Activated CD8-positive, alpha-beta memory T cell treated with anti-CD3 and anti-CD28 coated beads for 1 hour (primary cell): ENCODE measurements around the gene ERAS.
"Not testable (repeated sequence)": the region's sequence is repeated elsewhere in the genome, so short reads cannot be mapped to it uniquely, and the experiment has no call there.

ENCODE experiments used
- DNase-seq, 2 donors: peaks; one replicate each; pipeline ENCODE4 v3.0.0-alpha.2; 2020; ENCODE audit warnings: low read depth in 1 of 2; ENCODE audit errors: extremely low read depth in 1 of 2

The ERAS gene

DNA sequence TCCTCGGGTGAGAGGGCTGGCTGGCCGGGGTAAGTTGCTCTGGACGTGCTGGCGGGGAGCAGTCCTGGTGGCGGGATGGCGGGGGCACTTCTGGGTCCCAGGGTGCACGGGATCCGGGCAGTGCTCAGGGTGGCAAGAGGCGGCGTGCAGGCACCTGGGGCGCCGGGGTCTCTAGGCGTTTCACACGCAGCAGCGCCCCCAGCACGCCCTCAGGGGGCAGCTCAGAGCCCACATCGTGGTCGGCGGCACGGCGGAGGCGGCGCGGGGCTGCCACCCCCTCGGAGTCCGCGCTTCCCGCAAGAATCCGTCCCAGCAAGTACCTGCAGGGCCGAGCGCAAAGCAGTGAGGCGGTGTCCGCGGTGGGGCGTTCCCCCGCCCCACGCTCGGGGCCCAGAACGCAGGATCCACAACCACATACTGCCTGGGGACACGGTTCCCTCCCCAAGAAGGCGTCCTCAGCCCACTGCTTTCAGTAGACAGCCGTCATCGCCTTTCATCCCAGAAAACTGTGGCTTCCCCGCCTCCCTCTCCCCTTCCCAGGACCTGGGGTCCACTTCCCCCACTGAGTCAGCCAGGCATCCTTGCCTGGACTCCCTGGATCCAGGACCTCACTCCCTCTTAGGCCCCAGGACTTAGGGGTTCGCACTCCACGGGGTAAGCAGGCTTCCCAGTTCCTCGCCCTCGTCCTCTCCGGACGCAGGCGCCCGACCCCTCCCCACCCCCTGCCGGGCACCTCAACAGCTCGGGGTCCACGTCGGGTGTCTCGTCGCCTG, 5.0 kb downstream of the ERAS start:
- DNase-seq: no peak

DNA sequence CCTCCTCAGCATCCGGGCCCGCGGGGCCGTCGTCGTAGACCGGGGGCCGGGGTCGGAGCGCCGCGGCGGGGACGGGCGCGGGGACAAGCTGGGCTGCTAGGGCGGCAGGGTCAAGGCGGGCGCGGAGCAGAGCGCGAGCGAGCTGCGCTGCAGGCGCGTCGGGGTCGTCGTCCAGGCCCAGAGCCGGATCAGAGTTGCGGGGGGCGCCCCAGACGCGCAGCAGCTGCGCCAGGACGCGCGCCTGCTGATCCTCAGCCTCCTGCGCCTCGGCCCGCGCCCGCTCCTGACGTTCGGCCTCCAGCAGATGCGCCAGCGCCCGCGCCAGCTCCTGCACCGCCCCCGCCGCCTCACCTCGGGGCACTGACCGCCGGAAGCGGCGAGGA, 5.6 kb downstream of the ERAS start:
- DNase-seq: no peak

DNA sequence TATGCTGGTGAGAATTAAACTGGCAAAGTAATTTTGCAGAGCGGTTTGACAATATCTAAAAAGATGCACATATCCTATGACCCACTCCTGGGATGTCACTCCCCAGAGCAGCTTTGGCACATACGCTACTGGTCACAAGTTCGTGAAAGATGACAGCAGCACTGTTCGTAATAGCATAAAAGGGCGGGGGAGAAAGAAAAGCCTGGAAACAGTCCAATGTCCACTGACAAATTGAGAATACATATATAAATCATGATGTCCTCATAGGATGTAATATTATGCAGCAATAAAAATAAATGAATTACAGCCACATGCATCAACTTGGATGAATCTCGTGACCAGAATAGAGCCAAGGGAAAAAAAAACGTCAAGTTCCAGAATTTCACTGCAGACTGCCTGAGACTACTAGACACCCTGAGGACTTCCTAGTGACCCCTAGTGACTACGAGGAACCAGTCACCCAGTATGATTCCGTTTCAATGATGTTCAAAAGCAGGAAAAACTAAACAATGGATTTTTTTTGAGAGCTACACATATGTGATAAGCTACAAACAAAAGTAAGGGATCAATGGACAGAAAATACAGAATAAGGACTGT, 7.3 kb downstream of the ERAS start:
- no peak for DNase-seq

DNA sequence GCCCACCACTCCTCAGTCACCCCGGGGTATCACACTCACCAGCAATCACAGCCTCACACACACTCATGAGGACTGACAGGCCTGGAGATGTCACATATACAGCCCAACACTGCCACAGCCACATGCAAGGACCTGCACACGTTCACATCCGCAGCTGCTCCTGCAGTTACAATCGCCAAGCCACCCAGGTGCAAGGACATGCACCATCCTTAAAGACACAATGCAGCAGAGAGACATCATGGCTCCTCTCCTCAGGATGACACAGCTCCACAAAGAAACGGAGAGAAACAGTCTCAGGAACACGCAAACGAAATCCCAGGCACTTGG, 8.0 kb downstream of the ERAS start:
- no peak for DNase-seq

DNA sequence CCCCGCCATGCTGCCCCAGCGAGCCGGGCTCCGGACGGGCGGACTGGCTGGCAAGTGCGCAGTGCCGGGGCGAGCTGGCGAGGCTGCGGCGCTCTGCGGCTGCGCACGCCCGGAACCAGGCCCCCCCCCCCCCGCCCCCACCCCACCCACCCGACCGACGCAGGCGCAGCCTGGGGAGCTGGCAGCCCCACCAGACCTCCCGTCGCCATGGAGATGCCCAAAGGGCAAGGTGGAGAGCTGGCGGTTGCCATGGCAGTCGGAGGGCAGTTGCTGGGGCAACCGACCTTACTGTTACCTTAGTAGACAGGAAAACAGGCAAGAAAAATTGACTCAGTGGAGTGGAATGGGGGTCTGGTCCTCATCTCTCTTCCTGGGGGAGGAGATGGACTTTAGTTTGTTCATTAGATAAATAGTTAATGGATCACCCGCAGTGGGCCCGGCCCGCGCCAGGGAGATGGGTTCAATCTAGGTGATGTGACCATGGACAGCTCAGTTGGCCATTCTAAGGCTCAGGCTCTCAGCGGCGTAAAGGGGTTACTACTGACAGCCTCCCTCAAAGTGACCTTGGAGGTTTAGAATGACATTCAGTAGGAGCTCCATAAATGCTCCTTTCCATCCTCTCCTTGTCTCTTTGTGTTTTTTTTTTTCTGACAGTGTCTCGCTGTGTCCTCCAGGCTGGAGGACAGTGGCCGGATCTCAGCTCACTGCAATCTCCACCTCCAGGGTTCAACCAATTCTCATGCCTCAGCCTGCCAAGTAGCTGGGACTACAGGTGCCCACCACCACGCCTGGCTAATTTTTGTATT, 9.4 kb downstream of the ERAS start, which contains the start of gene PCSK1N:
Gene PCSK1N (minus strand): TSS at position 87 of the 806 bp plus-strand sequence. CDS start 78 bp downstream, at position 9.
- peak in 1 of 2 donors; percentile 55 for DNase-seq

DNA sequence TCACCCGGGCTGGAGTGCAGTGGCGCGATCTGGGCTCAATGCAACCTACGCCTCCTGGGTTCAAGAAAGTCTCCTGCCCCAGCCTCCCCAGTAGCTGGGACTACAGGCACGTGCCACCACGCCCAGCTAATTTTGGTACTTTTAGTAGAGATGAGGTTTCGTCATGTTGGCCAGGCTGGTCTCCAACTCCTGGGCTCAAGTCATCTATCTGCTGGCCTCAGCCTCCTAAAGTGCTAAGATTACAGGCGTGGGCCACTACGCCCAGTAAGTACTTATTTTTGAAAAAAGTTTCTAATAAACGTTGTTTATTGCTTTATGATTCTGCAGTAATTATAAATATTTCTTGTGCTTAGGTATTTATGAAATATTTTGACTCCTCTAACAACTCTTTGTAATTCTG, 13.4 kb downstream of the ERAS start:
- no peak for DNase-seq

DNA sequence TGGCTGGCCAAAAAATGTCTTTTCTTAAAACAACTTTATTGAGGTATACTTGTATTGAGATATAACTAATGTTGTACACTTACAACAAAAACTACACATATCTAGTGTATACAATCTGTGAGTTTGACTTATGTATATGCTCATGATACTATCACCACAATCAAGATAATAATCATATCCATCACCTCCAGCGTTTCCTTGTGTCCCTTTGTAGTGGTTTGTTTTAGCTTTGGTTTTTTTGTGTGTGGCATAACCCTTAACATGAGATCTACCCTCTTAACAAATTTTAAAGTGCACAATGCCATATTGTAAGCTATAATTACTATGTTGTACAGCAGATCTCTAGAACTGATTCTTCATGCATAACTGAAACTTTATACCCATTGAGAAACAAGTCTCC, 22.5 kb downstream of the ERAS start:
- DNase-seq: no peak

DNA sequence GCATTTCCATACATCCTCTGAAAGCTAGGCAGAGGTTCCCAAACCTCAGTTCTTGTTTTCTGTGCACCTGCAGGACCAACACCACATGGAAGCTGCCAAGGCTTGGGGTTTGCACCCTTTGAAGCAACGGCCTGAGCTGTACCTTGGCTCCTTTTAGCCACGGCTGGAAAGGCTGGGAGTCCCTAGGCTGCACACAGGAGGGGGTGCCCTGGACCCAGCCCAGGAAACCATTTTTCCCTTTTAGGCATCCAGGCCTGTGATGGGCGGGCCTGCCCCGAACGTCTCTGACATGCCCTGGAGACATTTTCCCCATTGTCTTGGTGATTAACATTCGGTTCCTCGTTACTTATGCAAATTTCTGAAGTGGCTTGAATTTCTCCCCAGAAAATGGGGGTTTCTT, 26.5 kb downstream of the ERAS start:
- no peak for DNase-seq

DNA sequence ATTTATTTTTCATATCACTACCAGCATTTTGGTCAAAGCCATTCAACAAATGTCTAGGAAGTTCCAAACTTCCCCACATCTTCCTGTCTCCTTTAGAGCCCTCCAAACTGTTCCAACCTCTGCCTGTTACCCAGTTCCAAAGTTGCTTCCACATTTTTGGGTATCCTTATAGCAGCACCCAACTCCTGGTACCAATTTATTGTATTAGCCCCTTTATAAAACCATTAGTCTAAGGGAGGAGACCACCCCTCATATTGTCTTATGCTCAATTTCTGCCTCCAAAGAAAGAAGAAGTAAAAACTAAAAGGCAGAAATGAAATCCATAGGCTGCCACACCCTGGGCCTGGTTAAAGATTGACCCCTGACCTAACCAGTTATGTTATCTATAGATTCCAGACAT, 27.2 kb downstream of the ERAS start:
- not testable (repeated sequence) for DNase-seq

DNA sequence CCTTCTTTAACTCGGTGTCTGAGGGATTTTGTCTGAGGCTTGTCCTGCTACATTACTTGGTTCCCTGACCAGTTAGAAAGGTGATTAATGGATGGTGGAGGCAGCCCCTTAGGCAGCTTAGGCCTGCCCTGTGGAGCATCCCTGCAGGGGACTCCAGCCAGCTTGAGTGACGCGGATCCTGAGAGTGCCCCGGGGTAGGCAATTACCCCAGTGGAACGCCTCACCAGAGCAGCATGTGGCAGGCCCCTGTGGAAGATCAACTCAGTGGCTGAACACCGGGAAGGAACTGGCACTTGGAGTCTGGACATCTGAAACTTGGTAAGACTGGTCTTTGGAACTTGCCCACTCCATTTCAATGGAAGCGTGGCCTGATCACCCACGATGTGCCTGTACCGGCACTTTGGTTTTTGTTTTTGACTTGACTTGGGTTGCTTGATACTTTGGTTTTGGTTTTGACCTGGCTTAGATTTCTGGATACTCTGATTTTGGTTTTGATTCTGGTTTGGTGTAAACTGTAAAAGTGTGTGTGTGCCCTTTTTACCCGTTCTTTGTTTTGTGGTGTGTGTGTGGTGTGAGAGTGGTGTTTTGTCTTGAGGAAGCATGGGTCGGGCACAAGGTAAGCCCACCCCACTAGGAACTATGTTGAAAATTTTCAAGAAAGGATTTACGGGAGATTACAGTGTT, 27.9 kb downstream of the ERAS start:
- not testable (repeated sequence) for DNase-seq

DNA sequence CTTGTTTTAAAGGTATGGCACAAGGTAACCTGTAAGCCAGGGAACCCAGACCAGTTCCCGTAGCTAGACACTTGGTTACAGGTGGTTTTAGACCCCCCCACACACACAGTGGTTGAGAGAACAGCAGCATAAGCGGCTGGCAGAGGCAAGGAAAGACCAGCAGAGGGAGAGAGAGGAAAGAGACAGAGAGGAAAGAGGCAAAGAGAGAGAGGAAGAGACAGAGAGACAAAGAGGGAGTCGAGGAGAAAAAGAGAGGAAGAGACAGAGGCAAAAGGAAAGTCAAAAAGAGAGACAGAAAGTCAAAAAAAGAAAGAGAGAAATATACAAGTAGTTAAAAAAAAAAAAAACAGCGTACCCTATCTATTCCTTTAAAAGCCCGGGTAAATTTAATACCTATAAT, 28.6 kb downstream of the ERAS start:
- DNase-seq: no peak

DNA sequence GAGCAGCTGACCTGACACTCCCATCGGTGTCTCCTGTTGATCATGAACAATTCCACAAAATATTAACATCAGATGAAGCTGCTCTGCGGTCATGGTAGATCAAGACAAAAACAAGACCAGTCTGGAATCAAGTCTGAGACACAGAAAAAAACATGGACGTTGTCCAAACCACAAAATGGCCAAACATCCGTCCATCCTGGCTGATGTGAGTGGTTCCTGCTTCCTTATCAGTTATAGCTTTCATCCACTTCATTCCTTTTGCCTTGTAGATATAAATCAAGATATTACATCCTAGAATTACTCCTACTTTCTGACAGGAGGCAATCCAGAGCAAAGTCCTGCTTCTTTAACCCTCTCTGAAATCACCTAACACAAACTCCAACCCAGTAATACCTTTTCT, 37.9 kb downstream of the ERAS start:
- DNase-seq: no peak

DNA sequence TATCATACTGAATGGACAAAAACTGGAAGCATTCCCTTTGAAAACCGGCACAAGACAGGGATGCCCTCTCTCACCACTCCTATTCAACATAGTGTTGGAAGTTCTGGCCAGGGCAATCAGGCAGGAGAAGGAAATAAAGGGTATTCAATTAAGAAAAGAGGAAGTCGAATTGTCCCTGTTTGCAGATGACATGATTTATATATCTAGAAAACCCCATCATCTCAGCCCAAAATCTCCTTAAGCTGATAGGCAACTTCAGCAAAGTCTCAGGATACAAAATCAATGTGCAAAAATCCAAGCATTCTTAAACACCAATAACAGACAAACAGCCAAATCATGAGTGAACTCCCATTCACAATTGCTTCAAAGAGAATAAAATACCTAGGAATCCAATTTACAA, 45.7 kb downstream of the ERAS start:
- DNase-seq: not testable (repeated sequence)

DNA sequence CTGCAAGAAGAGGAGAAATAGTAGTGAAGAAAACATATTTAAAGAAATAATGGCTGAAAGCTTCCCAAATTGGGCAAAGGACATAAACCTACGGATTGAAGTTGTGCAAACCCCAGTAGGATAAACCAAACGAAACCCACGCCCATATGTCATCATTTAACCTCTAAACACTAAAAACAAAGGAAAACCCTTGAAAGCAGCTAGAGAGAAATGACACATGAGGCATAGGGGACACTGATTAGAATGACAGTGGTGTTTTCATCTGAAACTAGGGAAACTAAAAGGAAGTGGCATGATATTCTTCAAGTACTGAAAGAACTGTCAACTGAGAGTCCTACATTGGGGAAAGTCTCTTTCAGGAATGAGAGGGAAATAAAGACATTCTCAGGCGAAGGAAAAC, 50.6 kb downstream of the ERAS start:
- DNase-seq: not testable (repeated sequence)
